H9 (cell line): ENCODE results near the gene HCRT. TPM values are rescaled to one million over a fixed set of nuclear protein-coding genes. Genes with fewer than 3 reads are reported as not detected.

ENCODE experiments used
- DNase-seq: peaks from one replicate; pipeline ENCODE4 v3.0.0-alpha.2; 2017
- H2AFZ ChIP-seq: one replicate; pipeline ENCODE4 v1.6.1; 2013; ENCODE audit warnings: mild to moderate bottlenecking, low read length, control low read depth, moderate library complexity
- H2AK5ac ChIP-seq: 2 replicates; pipeline ENCODE4 v1.6.1; 2013; ENCODE audit warnings: low read length, control low read depth, mixed read lengths; ENCODE audit not compliant: insufficient read length
- H2BK120ac ChIP-seq: one replicate; pipeline ENCODE4 v1.6.1; 2013; ENCODE audit warnings: low read depth, mild to moderate bottlenecking, low read length, control low read depth, inconsistent platforms; ENCODE audit not compliant: poor library complexity, severe bottlenecking
- H2BK12ac ChIP-seq: 2 replicates; pipeline ENCODE4 v1.6.1; 2013; ENCODE audit warnings: low read length, control low read depth, mixed read lengths, low read depth; ENCODE audit not compliant: insufficient read length
- H2BK15ac ChIP-seq: 2 replicates; pipeline ENCODE4 v1.6.1; 2013; ENCODE audit warnings: low read depth, low read length, control low read depth
- H2BK20ac ChIP-seq: one replicate; pipeline ENCODE4 v1.6.1; 2013; ENCODE audit warnings: low read depth, mild to moderate bottlenecking, low read length, control low read depth, inconsistent platforms; ENCODE audit not compliant: poor library complexity, severe bottlenecking
- H2BK5ac ChIP-seq: 2 replicates; pipeline ENCODE4 v1.6.1; 2013; ENCODE audit warnings: low read length, control low read depth, mixed read lengths; ENCODE audit not compliant: insufficient read length
- H3K14ac ChIP-seq: 2 replicates; pipeline ENCODE4 v1.6.1; 2013; ENCODE audit warnings: low read length, control low read depth; ENCODE audit not compliant: insufficient read depth
- H3K18ac ChIP-seq: 2 replicates; pipeline ENCODE4 v1.6.1; 2013; ENCODE audit warnings: low read depth, mild to moderate bottlenecking, mixed read lengths, low read length, control low read depth; ENCODE audit not compliant: insufficient read length
- H3K23ac ChIP-seq: 2 replicates; pipeline ENCODE4 v1.6.1; 2013; ENCODE audit warnings: low read length, control low read depth, mixed read lengths, low read depth; ENCODE audit not compliant: insufficient read length
- H3K23me2 ChIP-seq: 2 replicates; pipeline ENCODE4 v1.6.1; 2013; ENCODE audit warnings: low read depth, mild to moderate bottlenecking, mixed read lengths, low read length, control low read depth; ENCODE audit not compliant: insufficient read length, poor library complexity, severe bottlenecking
- H3K27ac ChIP-seq: 2 replicates; pipeline ENCODE4 v1.5.1; 2013; ENCODE audit warnings: low read length, control low read depth, mixed read lengths, low read depth; ENCODE audit not compliant: insufficient read length
- H3K27me3 ChIP-seq: 2 replicates; pipeline ENCODE4 v1.6.1; 2013; ENCODE audit warnings: low read length, control low read depth, inconsistent platforms; ENCODE audit not compliant: insufficient read depth
- H3K4ac ChIP-seq: 2 replicates; pipeline ENCODE4 v1.6.1; 2013; ENCODE audit warnings: low read depth, mild to moderate bottlenecking, control low read depth, inconsistent platforms, low read length, moderate library complexity
- H3K4me1 ChIP-seq: 2 replicates; pipeline ENCODE4 v1.6.1; 2013; ENCODE audit warnings: low read length, control low read depth, inconsistent platforms; ENCODE audit not compliant: insufficient read depth
- H3K4me2 ChIP-seq: 2 replicates; pipeline ENCODE4 v1.6.1; 2013; ENCODE audit warnings: low read length, control low read depth, mixed read lengths; ENCODE audit not compliant: insufficient read length, insufficient read depth
- H3K56ac ChIP-seq: 2 replicates; pipeline ENCODE4 v1.6.1; 2013; ENCODE audit warnings: low read depth, mild to moderate bottlenecking, mixed read lengths, low read length, control low read depth; ENCODE audit not compliant: insufficient read length
- H3K79me1 ChIP-seq: 2 replicates; pipeline ENCODE4 v1.6.1; 2013; ENCODE audit warnings: low read depth, mild to moderate bottlenecking, moderate library complexity, low read length, control low read depth, inconsistent platforms; ENCODE audit not compliant: insufficient read depth, poor library complexity, severe bottlenecking
- H3K79me2 ChIP-seq: 2 replicates; pipeline ENCODE4 v1.6.1; 2013; ENCODE audit warnings: low read length, control low read depth, inconsistent platforms; ENCODE audit not compliant: insufficient read depth
- H3K9ac ChIP-seq: 2 replicates; pipeline ENCODE4 v1.6.1; 2013; ENCODE audit warnings: low read length, control low read depth, mixed read lengths; ENCODE audit not compliant: insufficient read length; ENCODE audit errors: extremely low read depth
- H3K9me3 ChIP-seq: one replicate; pipeline ENCODE4 v1.6.1; 2013; ENCODE audit warnings: low read depth, low read length, inconsistent platforms; ENCODE audit not compliant: control insufficient read depth
- H3T11ph ChIP-seq: one replicate; pipeline ENCODE4 v1.6.1; 2013; ENCODE audit warnings: mild to moderate bottlenecking, low read length, control low read depth, inconsistent platforms
- H4K20me1 ChIP-seq: one replicate; pipeline ENCODE4 v1.6.1; 2013; ENCODE audit not compliant: control insufficient read depth, insufficient read length, insufficient read depth
- H4K5ac ChIP-seq: 2 replicates; pipeline ENCODE4 v1.6.1; 2013; ENCODE audit warnings: low read depth, mild to moderate bottlenecking, mixed read lengths, low read length, control low read depth; ENCODE audit not compliant: insufficient read length
- H4K8ac ChIP-seq: replicated peaks from 2 replicates; pipeline ENCODE4 v1.6.1; 2013; ENCODE audit warnings: low read length, control low read depth, mixed read lengths, low read depth; ENCODE audit not compliant: insufficient read length
- H4K91ac ChIP-seq: 2 replicates; pipeline ENCODE4 v1.6.1; 2013; ENCODE audit warnings: low read depth, mild to moderate bottlenecking, moderate library complexity, mixed read lengths, low read length, control low read depth; ENCODE audit not compliant: insufficient read length
- H3K27ac Mint-ChIP-seq, 3 experiments: 2 replicates in 2 of 3; 3 replicates in 1 of 3; pipeline ENCODE4 v1.8.0; 2020 to 2021; ENCODE audit warnings: mixed read lengths in 3 of 3, mild to moderate bottlenecking in 1 of 3, moderate library complexity in 1 of 3
- H3K27me3 Mint-ChIP-seq: 2 replicates; pipeline ENCODE4 v1.8.0; 2021; ENCODE audit warnings: low read depth, mild to moderate bottlenecking, moderate library complexity, mixed read lengths
- H3K36me3 Mint-ChIP-seq, 3 experiments: 2 replicates in 2 of 3; 3 replicates in 1 of 3; pipeline ENCODE4 v1.8.0; 2020 to 2021; ENCODE audit warnings: low read depth in 3 of 3, mixed read lengths in 3 of 3; ENCODE audit not compliant: insufficient read depth in 1 of 3
- H3K4me1 Mint-ChIP-seq, 2 experiments: 2 replicates each; pipeline ENCODE4 v1.8.0; 2020; ENCODE audit warnings: mixed read lengths in 2 of 2
- H3K4me3 Mint-ChIP-seq, 2 experiments: 2 replicates in 1 of 2; 3 replicates in 1 of 2; pipeline ENCODE4 v1.8.0; 2020 to 2021; ENCODE audit warnings: mild to moderate bottlenecking in 2 of 2, mixed read lengths in 2 of 2, moderate library complexity in 1 of 2
- H3K9me3 Mint-ChIP-seq, 2 experiments: 2 replicates in 1 of 2; 3 replicates in 1 of 2; pipeline ENCODE4 v1.8.0; 2020; ENCODE audit warnings: mild to moderate bottlenecking in 2 of 2, mixed read lengths in 2 of 2, moderate library complexity in 1 of 2
- whole genome bisulfite sequencing: extraction: QIAGEN DNeasy Blood & Tissue Kit; methylation state at CpG from one replicate; pipeline ENCODE4 v1.1.7; 2013; ENCODE audit warnings: missing lambda C conversion rate, low lambda C conversion rate, mixed read lengths; ENCODE audit not compliant: insufficient read length; ENCODE audit errors: extremely low coverage; 5-methylcytosine and 5-hydroxymethylcytosine counted together
- total RNA-seq: library from RNA; stranded (reverse); gene quantifications from 2 replicates; pipeline ENCODE4 v1.2.1, GENCODE V29; 2021
- TF ChIP-seq, protein P1 (sequence below): fragments of 200-600 bp; sonication (generic); conservative IDR thresholded peaks from 3 replicates; pipeline ENCODE4 v1.8.0; 2021; ENCODE audit warnings: antibody characterized with exemption, mild to moderate bottlenecking

The HCRT gene
- total RNA-seq, 1 experiment from 2014 or later, result not detected

DNA sequence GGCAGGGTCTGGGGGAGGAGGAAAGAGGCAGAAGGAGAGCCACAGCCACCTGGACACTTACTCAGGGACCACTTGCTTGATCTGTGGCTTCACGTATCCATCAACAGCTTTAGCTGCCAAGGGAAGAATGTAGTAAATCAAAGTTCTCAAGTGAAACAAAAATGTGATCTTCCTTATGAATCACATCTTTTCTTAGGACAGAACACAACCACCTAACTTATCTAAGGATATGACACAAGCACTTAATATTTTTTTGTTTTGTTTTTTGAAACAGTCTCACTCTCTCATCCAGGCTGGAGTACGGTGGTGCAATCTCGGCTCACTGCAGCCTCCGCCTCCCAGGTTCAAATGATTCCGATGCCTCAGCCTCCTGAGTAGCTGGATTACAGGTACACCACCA is 17.4 kb upstream of the HCRT start:
- Mint-ChIP-seq H3K9me3 (no peaks in the 10 kb centered on the region), H3K27me3 (no peaks in the 10 kb centered on the region), H3K4me1 (peaks cover 0 to 3% of the 10 kb centered on the region in 2 experiments; a peak in 2 of 4 replicates), H3K36me3 (peaks cover 12 to 52% (median 51%) of the 10 kb centered on the region in 3 experiments; a peak in 6 of 7 replicates), H3K27ac (no peak overlapping the region), H3K4me3 (no peak overlapping the region)
- Histone ChIP-seq H2BK120ac (no peak overlapping the region), H2AFZ (no peak overlapping the region), H3K18ac (no peak overlapping the region), H2BK5ac (no peak overlapping the region), H2AK5ac (no peak overlapping the region), H2BK15ac (no peak overlapping the region), H4K91ac (no peak overlapping the region), H4K8ac (no peak overlapping the region), H3K23ac (no peak overlapping the region), H3K9me3 (no peaks in the 10 kb centered on the region), H3K23me2 (no peaks in the 10 kb centered on the region), H3K27ac (no peak overlapping the region), H3K79me1 (no peaks in the 10 kb centered on the region), H3K4me1 (no peaks in the 10 kb centered on the region), H3T11ph (no peak overlapping the region), H3K56ac (no peak overlapping the region), H3K4ac (no peak overlapping the region), H3K9ac (no peak overlapping the region), H2BK20ac (no peak overlapping the region), H3K14ac (no peak overlapping the region), H3K4me2 (no peak overlapping the region), H2BK12ac (no peak overlapping the region), H4K20me1 (no peaks in the 10 kb centered on the region), H3K27me3 (no peaks in the 10 kb centered on the region), H3K79me2 (no peaks in the 10 kb centered on the region), H4K5ac (no peak overlapping the region)
- WGBS, result no CpG with 5 or more reads among the region's 5 CpGs
- TF ChIP-seq, protein P1, sequence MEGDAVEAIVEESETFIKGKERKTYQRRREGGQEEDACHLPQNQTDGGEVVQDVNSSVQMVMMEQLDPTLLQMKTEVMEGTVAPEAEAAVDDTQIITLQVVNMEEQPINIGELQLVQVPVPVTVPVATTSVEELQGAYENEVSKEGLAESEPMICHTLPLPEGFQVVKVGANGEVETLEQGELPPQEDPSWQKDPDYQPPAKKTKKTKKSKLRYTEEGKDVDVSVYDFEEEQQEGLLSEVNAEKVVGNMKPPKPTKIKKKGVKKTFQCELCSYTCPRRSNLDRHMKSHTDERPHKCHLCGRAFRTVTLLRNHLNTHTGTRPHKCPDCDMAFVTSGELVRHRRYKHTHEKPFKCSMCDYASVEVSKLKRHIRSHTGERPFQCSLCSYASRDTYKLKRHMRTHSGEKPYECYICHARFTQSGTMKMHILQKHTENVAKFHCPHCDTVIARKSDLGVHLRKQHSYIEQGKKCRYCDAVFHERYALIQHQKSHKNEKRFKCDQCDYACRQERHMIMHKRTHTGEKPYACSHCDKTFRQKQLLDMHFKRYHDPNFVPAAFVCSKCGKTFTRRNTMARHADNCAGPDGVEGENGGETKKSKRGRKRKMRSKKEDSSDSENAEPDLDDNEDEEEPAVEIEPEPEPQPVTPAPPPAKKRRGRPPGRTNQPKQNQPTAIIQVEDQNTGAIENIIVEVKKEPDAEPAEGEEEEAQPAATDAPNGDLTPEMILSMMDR, result no peak
- DNase-seq, result no peak
